MCF 10A (cell line): ENCODE measurements around the gene RAP1GAP. TPM values are rescaled to one million over a fixed set of nuclear protein-coding genes. Genes with fewer than 3 reads are reported as not detected.

ENCODE experiments used
- BruUV-seq: library from RNA; stranded (reverse); fragments of 400-500 nt; replicated peaks from 2 replicates; lab custom pipeline; 2021; lab: Mats Ljungman, UMichigan
- CTCF ChIA-PET: fragments of 300-600 bp; sonication (Branson Sonifier 250); formaldehyde crosslinking; extraction: SDS; loops from one replicate; lab custom pipeline; 2021; ENCODE audit warnings: antibody characterized with exemption, inconsistent platforms; lab: Yijun Ruan, JAX
- POLR2A ChIA-PET: fragments of 300-600, 350-650 bp; sonication (Branson Sonifier 250); formaldehyde crosslinking; extraction: SDS; loops from one replicate; lab custom pipeline; 2020; ENCODE audit warnings: antibody characterized with exemption, inconsistent platforms; lab: Yijun Ruan, JAX
- DNase-seq: peaks from one replicate; pipeline ENCODE4 v3.0.0-alpha.2; 2018; ENCODE audit not compliant: unreplicated experiment
- H3K27ac Mint-ChIP-seq: one replicate; pipeline ENCODE4 v1.8.0; 2022; ENCODE audit warnings: mild to moderate bottlenecking, low read depth, mixed read lengths; ENCODE audit not compliant: unreplicated experiment
- H3K27me3 Mint-ChIP-seq: one replicate; pipeline ENCODE4 v1.8.0; 2022; ENCODE audit warnings: mixed read lengths; ENCODE audit not compliant: insufficient read depth, unreplicated experiment
- H3K36me3 Mint-ChIP-seq: one replicate; pipeline ENCODE4 v1.8.0; 2022; ENCODE audit warnings: mild to moderate bottlenecking, moderate library complexity, mixed read lengths; ENCODE audit not compliant: insufficient read depth, unreplicated experiment
- H3K4me1 Mint-ChIP-seq: one replicate; pipeline ENCODE4 v1.8.0; 2022; ENCODE audit warnings: mixed read lengths; ENCODE audit not compliant: insufficient read depth, unreplicated experiment
- H3K4me3 Mint-ChIP-seq: one replicate; pipeline ENCODE4 v1.8.0; 2022; ENCODE audit warnings: mild to moderate bottlenecking, moderate library complexity, mixed read lengths; ENCODE audit not compliant: unreplicated experiment
- H3K9me3 Mint-ChIP-seq: one replicate; pipeline ENCODE4 v1.8.0; 2022; ENCODE audit warnings: mixed read lengths; ENCODE audit not compliant: unreplicated experiment
- CTCF ChIP-seq: fragments of 200-600 bp; IDR thresholded peaks from one replicate; pipeline ENCODE4 v1.8.0; 2022; ENCODE audit warnings: antibody characterized with exemption, mild to moderate bottlenecking; ENCODE audit not compliant: unreplicated experiment
- intact Hi-C: fragments of 100-400 bp; cut with micrococcal nuclease; formaldehyde crosslinking; loops from 2 replicates; pipeline ENCODE4 v1.14.1; 2022
- total RNA-seq: library from RNA; stranded (reverse); gene quantifications from 2 replicates; pipeline ENCODE4 v1.2.3, GENCODE V29; 2022

The RAP1GAP gene
- total RNA-seq, 1 experiment from 2014 or later: not detected

- DNase-seq: no peak
- intact Hi-C loops: no loop called here
- H3K9me3 Mint-ChIP-seq: no peaks in the 10 kb centered on the region
- no peaks in the 10 kb centered on the region for H3K4me1 Mint-ChIP-seq
- H3K4me3 Mint-ChIP-seq: no peak overlapping the region
- ChIA-PET CTCF (interaction anchor here (0.7 to 1.0 kb wide), 2 partner anchors 209 to 880 kb away, joined by 3 read pairs; no protein-coding TSS in a partner anchor), POLR2A (no interaction called here)
- no TSS peak for BruUV-seq
- no peaks in the 10 kb centered on the region for H3K36me3 Mint-ChIP-seq
- peaks cover 8% of the 10 kb centered on the region for H3K27me3 Mint-ChIP-seq
- TF ChIP-seq CTCF: no peak
- H3K27ac Mint-ChIP-seq: no peak overlapping the region
Observed at GRCh38 chr1:21576798-21577187, 92.4 kb downstream of the RAP1GAP start.

- TF ChIP-seq CTCF: no peak
- H3K4me3 Mint-ChIP-seq: no peak overlapping the region
- no peaks in the 10 kb centered on the region for H3K9me3 Mint-ChIP-seq
- no peaks in the 10 kb centered on the region for H3K4me1 Mint-ChIP-seq
- no peaks in the 10 kb centered on the region for H3K36me3 Mint-ChIP-seq
- no peak overlapping the region for H3K27ac Mint-ChIP-seq
- ChIA-PET POLR2A (no interaction called here), CTCF (interaction anchor here (0.7 to 1.3 kb wide), 2 partner anchors 344 to 879 kb away, joined by 3 to 5 read pairs; no protein-coding TSS in a partner anchor)
- H3K27me3 Mint-ChIP-seq: peaks cover 2% of the 10 kb centered on the region
- no peak for DNase-seq
- intact Hi-C loops: no loop called here
- no TSS peak for BruUV-seq
Observed at GRCh38 chr1:21576031-21576797, 92.9 kb downstream of the RAP1GAP start.

GRCh38 chr1:21575351-21575942, 93.7 kb downstream of the RAP1GAP start:
- intact Hi-C loops: loop anchor here (2.0 kb wide), 1 partner anchor 207 kb away; no protein-coding TSS in a partner anchor
- ChIA-PET POLR2A (no interaction called here), CTCF (interaction anchor here (1.3 to 1.5 kb wide), 2 partner anchors 205 to 343 kb away, joined by 5 to 8 read pairs; no protein-coding TSS in a partner anchor)
- H3K27me3 Mint-ChIP-seq: no peaks in the 10 kb centered on the region
- H3K9me3 Mint-ChIP-seq: no peaks in the 10 kb centered on the region
- BruUV-seq: no TSS peak
- H3K36me3 Mint-ChIP-seq: no peaks in the 10 kb centered on the region
- H3K4me1 Mint-ChIP-seq: no peaks in the 10 kb centered on the region
- no peak for TF ChIP-seq CTCF
- no peak for DNase-seq
- no peak overlapping the region for H3K4me3 Mint-ChIP-seq
- no peak overlapping the region for H3K27ac Mint-ChIP-seq

- TF ChIP-seq CTCF: no peak
- no peaks in the 10 kb centered on the region for H3K36me3 Mint-ChIP-seq
- no TSS peak for BruUV-seq
- no peak for DNase-seq
- no peaks in the 10 kb centered on the region for H3K4me1 Mint-ChIP-seq
- CTCF ChIA-PET: interaction anchor here (0.7 to 2.1 kb wide), 4 partner anchors 21 to 342 kb away, joined by 3 to 8 read pairs (median 5); no protein-coding TSS in a partner anchor
- no peak overlapping the region for H3K4me3 Mint-ChIP-seq
- H3K9me3 Mint-ChIP-seq: no peaks in the 10 kb centered on the region
- intact Hi-C loops: loop anchor here (2.0 kb wide), 1 partner anchor 206 kb away; no protein-coding TSS in a partner anchor
- H3K27ac Mint-ChIP-seq: no peak overlapping the region
- no peaks in the 10 kb centered on the region for H3K27me3 Mint-ChIP-seq
- POLR2A ChIA-PET: no interaction called here
Observed at GRCh38 chr1:21574466-21575151, 94.5 kb downstream of the RAP1GAP start.
